ENCODE results near the gene FGGY.

- TF ChIP-seq POLR2A (IDR thresholded peaks at IDR 0.05; ENCODE audit: low read length) (no peak), GATA1 (IDR thresholded peaks at IDR 0.05; ENCODE audit: low read depth, low read length) (no peak)
These were observed 27.0 kb downstream of the FGGY start for GRCh38 chr1:59323879-59324278.
